ENCODE results near the gene NCAM2. TPM values are rescaled to one million over a fixed set of nuclear protein-coding genes. Genes with fewer than 3 reads are reported as not detected.

Gene NCAM2
- total RNA-seq, 4 donors from 2014 or later, result 0.31 to 2.3 (median 1.7) TPM

- ATAC-seq (ENCODE audit: low FRiP score) (no peak), DNase-seq (ENCODE audit: low spot score) (no peak)
- TF ChIP-seq CTCF (IDR thresholded peaks at IDR 0.05), result no peak
These were observed 460.0 kb downstream of the NCAM2 start for GRCh38 chr21:21458124-21458631.

- ATAC-seq (ENCODE audit: low FRiP score) (no peak), DNase-seq (ENCODE audit: low spot score) (no peak)
- TF ChIP-seq CTCF (IDR thresholded peaks at IDR 0.05), result no peak
These were observed 462.8 kb downstream of the NCAM2 start for GRCh38 chr21:21460979-21461378.

- ATAC-seq (ENCODE audit: low FRiP score), result no peak
- DNase-seq (ENCODE audit: low spot score), result no peak
- TF ChIP-seq CTCF (IDR thresholded peaks at IDR 0.05), result no peak
These were observed 465.2 kb downstream of the NCAM2 start for GRCh38 chr21:21463456-21463855.

GRCh38 chr21:21464684-21465083 lies 466.5 kb downstream of the NCAM2 start:
- ATAC-seq (ENCODE audit: low FRiP score) (no peak), DNase-seq (ENCODE audit: low spot score) (no peak)
- no peak for TF ChIP-seq CTCF (IDR thresholded peaks at IDR 0.05)

- ATAC-seq (ENCODE audit: low FRiP score), result no peak
- DNase-seq (ENCODE audit: low spot score), result no peak
- no peak for TF ChIP-seq CTCF (IDR thresholded peaks at IDR 0.05)
These were observed 468.5 kb downstream of the NCAM2 start for GRCh38 chr21:21466752-21467151.

GRCh38 chr21:21468003-21468402 lies 469.8 kb downstream of the NCAM2 start:
- ATAC-seq (ENCODE audit: low FRiP score) (no peak), DNase-seq (ENCODE audit: low spot score) (no peak)
- no peak for TF ChIP-seq CTCF (IDR thresholded peaks at IDR 0.05)

GRCh38 chr21:21481239-21481638 lies 483.0 kb downstream of the NCAM2 start:
- no peak for ATAC-seq (ENCODE audit: low FRiP score)
- DNase-seq (ENCODE audit: low spot score), result no peak

More at GRCh38 chr21:21481239-21481638, 483.0 kb downstream of the NCAM2 start:
- TF ChIP-seq CTCF (IDR thresholded peaks at IDR 0.05), result no peak
